ENCODE results near the gene ZNF804A. TPM values are rescaled to one million over a fixed set of nuclear protein-coding genes. Genes with fewer than 3 reads are reported as not detected.
A peak's percentile ranks its signal among the peaks of the same experiment; 100 is the strongest.

Gene ZNF804A
- total RNA-seq, 1 experiment from 2014 or later: 3.4 TPM

DNA sequence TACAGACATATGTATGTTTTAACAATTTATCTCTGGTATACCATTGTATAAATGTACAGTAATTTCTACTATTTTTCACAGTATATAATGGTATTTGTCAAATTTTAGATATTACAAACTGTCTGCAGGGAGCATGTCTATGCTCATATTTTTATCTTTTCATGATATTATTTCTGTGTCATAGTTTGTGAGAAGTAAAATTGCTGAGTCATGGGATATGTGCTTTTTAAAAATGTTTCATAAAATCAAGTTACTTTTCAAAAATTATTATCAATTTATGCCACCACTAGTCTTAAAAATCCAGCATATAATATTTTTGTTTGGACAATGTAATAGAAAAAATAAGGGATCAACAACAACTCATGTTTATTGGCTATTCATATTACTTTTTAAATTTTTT, 9.1 kb upstream of the ZNF804A start:
- no peak for TF ChIP-seq EZH2 (IDR thresholded peaks at IDR 0.05; ENCODE audit: borderline replicate concordance, low read depth, low read length, poor library complexity, severe bottlenecking)
- TF ChIP-seq, protein P1, sequence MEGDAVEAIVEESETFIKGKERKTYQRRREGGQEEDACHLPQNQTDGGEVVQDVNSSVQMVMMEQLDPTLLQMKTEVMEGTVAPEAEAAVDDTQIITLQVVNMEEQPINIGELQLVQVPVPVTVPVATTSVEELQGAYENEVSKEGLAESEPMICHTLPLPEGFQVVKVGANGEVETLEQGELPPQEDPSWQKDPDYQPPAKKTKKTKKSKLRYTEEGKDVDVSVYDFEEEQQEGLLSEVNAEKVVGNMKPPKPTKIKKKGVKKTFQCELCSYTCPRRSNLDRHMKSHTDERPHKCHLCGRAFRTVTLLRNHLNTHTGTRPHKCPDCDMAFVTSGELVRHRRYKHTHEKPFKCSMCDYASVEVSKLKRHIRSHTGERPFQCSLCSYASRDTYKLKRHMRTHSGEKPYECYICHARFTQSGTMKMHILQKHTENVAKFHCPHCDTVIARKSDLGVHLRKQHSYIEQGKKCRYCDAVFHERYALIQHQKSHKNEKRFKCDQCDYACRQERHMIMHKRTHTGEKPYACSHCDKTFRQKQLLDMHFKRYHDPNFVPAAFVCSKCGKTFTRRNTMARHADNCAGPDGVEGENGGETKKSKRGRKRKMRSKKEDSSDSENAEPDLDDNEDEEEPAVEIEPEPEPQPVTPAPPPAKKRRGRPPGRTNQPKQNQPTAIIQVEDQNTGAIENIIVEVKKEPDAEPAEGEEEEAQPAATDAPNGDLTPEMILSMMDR (conservative IDR thresholded peaks at IDR 0.05; ENCODE audit: low read depth, low read length): no peak
- Histone ChIP-seq H3K36me3 (ENCODE audit: insufficient read depth, low read length, poor library complexity, severe bottlenecking) (no peaks in the 10 kb centered on the region), H3K4me3 (ENCODE audit: low read depth, low read length, poor library complexity, severe bottlenecking) (no peak overlapping the region), H3K9me3 (ENCODE audit: low read depth, low read length, poor library complexity, severe bottlenecking) (no peaks in the 10 kb centered on the region), H3K4me1 (ENCODE audit: insufficient read depth, low read length, poor library complexity, severe bottlenecking) (peaks cover 5% of the 10 kb centered on the region), H3K27ac (ENCODE audit: low read depth, low read length, poor library complexity, severe bottlenecking) (no peak overlapping the region), H3K27me3 (replicated peaks; ENCODE audit: insufficient read depth, low read depth, low read length, poor library complexity) (no peaks in the 10 kb centered on the region)
- ChIA-PET CTCF (no interaction called here), POLR2A (ENCODE audit: low non-redundant PET) (no interaction called here)
- BruUV-seq (replicated peaks): no TSS peak
- DNase-seq (ENCODE audit: low spot score): no peak
- intact Hi-C loops (cut with micrococcal nuclease; ENCODE audit: unreplicated experiment): no loop called here

DNA sequence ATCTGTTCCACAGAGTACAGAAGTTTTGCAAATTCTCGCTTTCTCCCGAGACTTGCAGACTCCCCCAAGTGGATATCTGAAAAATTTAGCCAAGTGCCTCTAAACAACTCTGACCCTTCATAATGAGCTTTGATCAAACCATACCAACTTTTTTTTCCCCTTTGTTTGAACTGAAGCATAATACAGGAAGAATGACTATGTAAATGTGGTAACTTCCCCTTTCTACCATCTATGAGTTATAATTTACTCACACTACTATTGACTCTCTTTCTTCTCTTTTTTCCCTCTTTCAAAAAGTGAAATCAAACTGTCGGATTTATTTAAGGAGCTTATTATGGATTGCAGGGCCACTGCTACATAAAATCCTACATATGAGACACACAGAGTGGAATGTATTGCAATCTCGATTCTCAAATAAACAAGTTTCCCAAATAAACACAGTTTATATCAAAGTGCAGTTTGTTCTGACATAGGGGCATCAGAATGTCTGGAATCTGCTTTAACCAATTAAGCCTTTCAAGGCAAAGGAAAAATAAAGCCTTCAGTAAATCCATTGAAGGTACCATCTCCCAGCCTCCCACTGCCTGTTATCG, 1.4 kb upstream of the ZNF804A start:
- CTCF ChIA-PET: no interaction called here
- no peaks in the 10 kb centered on the region for H3K36me3 ChIP-seq (ENCODE audit: insufficient read depth, low read length, poor library complexity, severe bottlenecking)
- POLR2A ChIA-PET (ENCODE audit: low non-redundant PET): no interaction called here
- H3K27ac ChIP-seq (ENCODE audit: low read depth, low read length, poor library complexity, severe bottlenecking): peak overlapping the region; percentile 68
- H3K4me1 ChIP-seq (ENCODE audit: insufficient read depth, low read length, poor library complexity, severe bottlenecking): peaks cover 27% of the 10 kb centered on the region
- DNase-seq (ENCODE audit: low spot score): peak; percentile 40
- no peak for TF ChIP-seq EZH2 (IDR thresholded peaks at IDR 0.05; ENCODE audit: borderline replicate concordance, low read depth, low read length, poor library complexity, severe bottlenecking)
- TF ChIP-seq, protein P1 (conservative IDR thresholded peaks at IDR 0.05; ENCODE audit: low read depth, low read length): peak; percentile 36
- H3K9me3 ChIP-seq (ENCODE audit: low read depth, low read length, poor library complexity, severe bottlenecking): no peaks in the 10 kb centered on the region
- no peaks in the 10 kb centered on the region for H3K27me3 ChIP-seq (replicated peaks; ENCODE audit: insufficient read depth, low read depth, low read length, poor library complexity)
- intact Hi-C loops (cut with micrococcal nuclease; ENCODE audit: unreplicated experiment): no loop called here
- BruUV-seq (replicated peaks): no TSS peak
- peak overlapping the region; percentile 74 for H3K4me3 ChIP-seq (ENCODE audit: low read depth, low read length, poor library complexity, severe bottlenecking)

DNA sequence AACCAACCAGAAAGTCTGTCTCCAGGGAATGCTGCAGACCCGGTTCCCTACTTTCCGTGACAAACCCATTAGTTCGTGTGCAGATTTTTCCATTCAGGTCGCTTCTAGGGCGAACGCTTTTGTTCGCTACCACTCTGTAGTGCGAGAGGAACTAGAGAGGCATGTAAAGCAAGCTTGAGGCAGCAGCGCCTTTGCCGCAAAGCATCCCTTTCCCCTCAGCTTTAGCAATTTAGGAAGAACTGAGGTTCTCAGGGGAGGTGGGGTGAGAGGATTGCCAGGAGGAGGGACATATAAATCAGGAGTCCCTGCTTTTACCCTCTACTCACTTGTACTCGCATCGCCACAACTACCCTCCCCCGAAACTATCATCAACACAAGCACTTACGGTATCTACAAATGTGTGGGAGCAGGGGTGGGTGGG, 748 bp upstream of the ZNF804A start:
- POLR2A ChIA-PET (ENCODE audit: low non-redundant PET): no interaction called here
- Histone ChIP-seq H3K27ac (ENCODE audit: low read depth, low read length, poor library complexity, severe bottlenecking) (peak overlapping the region; percentile 68), H3K4me3 (ENCODE audit: low read depth, low read length, poor library complexity, severe bottlenecking) (peak overlapping the region; percentile 74), H3K27me3 (replicated peaks; ENCODE audit: insufficient read depth, low read depth, low read length, poor library complexity) (no peaks in the 10 kb centered on the region), H3K9me3 (ENCODE audit: low read depth, low read length, poor library complexity, severe bottlenecking) (no peaks in the 10 kb centered on the region), H3K36me3 (ENCODE audit: insufficient read depth, low read length, poor library complexity, severe bottlenecking) (no peaks in the 10 kb centered on the region), H3K4me1 (ENCODE audit: insufficient read depth, low read length, poor library complexity, severe bottlenecking) (peaks cover 33% of the 10 kb centered on the region)
- no peak for TF ChIP-seq EZH2 (IDR thresholded peaks at IDR 0.05; ENCODE audit: borderline replicate concordance, low read depth, low read length, poor library complexity, severe bottlenecking)
- TF ChIP-seq, protein P1 (conservative IDR thresholded peaks at IDR 0.05; ENCODE audit: low read depth, low read length): no peak
- no TSS peak for BruUV-seq (replicated peaks)
- CTCF ChIA-PET: no interaction called here
- peak; percentile 74 for DNase-seq (ENCODE audit: low spot score)
- intact Hi-C loops (cut with micrococcal nuclease; ENCODE audit: unreplicated experiment): no loop called here
